PC-3 (cell line): ENCODE measurements around the gene TENT4B. TPM values are rescaled to one million over a fixed set of nuclear protein-coding genes. Genes with fewer than 3 reads are reported as not detected.

Source experiments
- ATAC-seq: fragments of 200-7000 bp; cut with Tn5 transposase; 2 replicates; pipeline ENCODE4 v1.9.1; 2020; ENCODE audit warnings: mild to moderate bottlenecking, moderate library complexity
- BruUV-seq: library from RNA; stranded (reverse); fragments of 400-500 nt; replicated peaks from 2 replicates; lab custom pipeline; 2021; lab: Mats Ljungman, UMichigan
- CTCF ChIA-PET: fragments of 300-600 bp; sonication (Branson Sonifier 250); formaldehyde crosslinking; loops from one replicate; lab custom pipeline; 2022; ENCODE audit warnings: antibody characterized with exemption; lab: Charles Lee
- POLR2A ChIA-PET: fragments of 300-600 bp; sonication (Branson Sonifier 250); formaldehyde crosslinking; loops from one replicate; lab custom pipeline; 2022; ENCODE audit warnings: antibody characterized with exemption; ENCODE audit not compliant: unreplicated experiment; lab: Charles Lee
- DNase-seq: peaks from one replicate; pipeline ENCODE4 v3.0.0-alpha.2; 2015
- H2AFZ ChIP-seq: fragments of 300-600 bp; sonication (generic); 2 replicates; pipeline ENCODE4 v1.6.0; 2016; ENCODE audit warnings: antibody characterized with exemption, low read length
- H3F3A ChIP-seq: fragments of 300-600 bp; sonication (generic); one replicate; pipeline ENCODE4 v1.6.0; 2017; ENCODE audit warnings: antibody characterized with exemption, low read length, control low read depth, mild to moderate bottlenecking; ENCODE audit not compliant: unreplicated experiment
- H3K27ac ChIP-seq: fragments of 300-600 bp; sonication (generic); 2 replicates; pipeline ENCODE4 v1.5.1; 2016; ENCODE audit warnings: mild to moderate bottlenecking, low read length
- H3K27me3 ChIP-seq: fragments of 300-600 bp; sonication (generic); 2 replicates; pipeline ENCODE4 v1.6.1; 2016; ENCODE audit warnings: low read length, mixed read lengths
- H3K36me3 ChIP-seq: fragments of 300-600 bp; sonication (generic); 2 replicates; pipeline ENCODE4 v1.6.1; 2016; ENCODE audit warnings: low read depth, mixed run types, low read length, mixed read lengths
- H3K4me1 ChIP-seq: fragments of 300-600 bp; sonication (generic); 2 replicates; pipeline ENCODE4 v1.5.1; 2016; ENCODE audit warnings: low read length; ENCODE audit not compliant: insufficient read depth
- H3K4me2 ChIP-seq: fragments of 300-600 bp; sonication (generic); 2 replicates; pipeline ENCODE4 v1.6.0; 2016; ENCODE audit warnings: low read length
- H3K4me3 ChIP-seq: fragments of 300-600 bp; sonication (generic); 2 replicates; pipeline ENCODE4 v1.5.1; 2016; ENCODE audit warnings: mild to moderate bottlenecking, low read length, mixed read lengths
- H3K79me2 ChIP-seq: fragments of 300-600 bp; sonication (generic); 2 replicates; pipeline ENCODE4 v1.6.1; 2017; ENCODE audit warnings: low read length, mixed read lengths
- H3K9ac ChIP-seq: fragments of 300-600 bp; sonication (generic); 2 replicates; pipeline ENCODE4 v1.6.0; 2016; ENCODE audit warnings: mild to moderate bottlenecking, low read length
- H3K9me2 ChIP-seq: fragments of 300-600 bp; sonication (generic); replicated peaks from 2 replicates; pipeline ENCODE4 v1.6.1; 2016; ENCODE audit warnings: mixed run types, low read length, mixed read lengths
- H3K9me3 ChIP-seq: fragments of 300-600 bp; sonication (generic); 2 replicates; pipeline ENCODE4 v1.6.1; 2016; ENCODE audit warnings: low read length, mixed read lengths
- H4K20me1 ChIP-seq: fragments of 300-600 bp; sonication (generic); 2 replicates; pipeline ENCODE4 v1.6.1; 2016; ENCODE audit warnings: low read length, mixed read lengths
- EZH2 ChIP-seq: fragments of 300-600 bp; sonication (generic); IDR thresholded peaks from one replicate; pipeline ENCODE4 v1.6.1; 2017; ENCODE audit warnings: antibody characterized with exemption, mild to moderate bottlenecking, low read length; ENCODE audit not compliant: unreplicated experiment
- EZH2phosphoT487 ChIP-seq: fragments of 300-600 bp; sonication (generic); IDR thresholded peaks from 2 replicates; pipeline ENCODE4 v1.6.1; 2018; ENCODE audit warnings: mild to moderate bottlenecking, antibody characterized with exemption, low read length, borderline replicate concordance
- intact Hi-C: fragments of 100-400 bp; cut with micrococcal nuclease; formaldehyde crosslinking; loops from 2 replicates; pipeline ENCODE4 v1.9.0; 2023
- total RNA-seq: library from RNA; depleted of rRNA; stranded (reverse); fragments of >200 nt; gene quantifications from 2 replicates; pipeline ENCODE4 v1.2.3, GENCODE V29; 2014
- TF ChIP-seq, protein P1 (sequence below): fragments of 300-600 bp; sonication (generic); conservative IDR thresholded peaks from 2 replicates; pipeline ENCODE4 v1.5.1; 2017; ENCODE audit warnings: antibody characterized with exemption, low read depth, mild to moderate bottlenecking, low read length

TENT4B gene
- total RNA-seq, 1 experiment from 2014 or later = 6.3 TPM

DNA sequence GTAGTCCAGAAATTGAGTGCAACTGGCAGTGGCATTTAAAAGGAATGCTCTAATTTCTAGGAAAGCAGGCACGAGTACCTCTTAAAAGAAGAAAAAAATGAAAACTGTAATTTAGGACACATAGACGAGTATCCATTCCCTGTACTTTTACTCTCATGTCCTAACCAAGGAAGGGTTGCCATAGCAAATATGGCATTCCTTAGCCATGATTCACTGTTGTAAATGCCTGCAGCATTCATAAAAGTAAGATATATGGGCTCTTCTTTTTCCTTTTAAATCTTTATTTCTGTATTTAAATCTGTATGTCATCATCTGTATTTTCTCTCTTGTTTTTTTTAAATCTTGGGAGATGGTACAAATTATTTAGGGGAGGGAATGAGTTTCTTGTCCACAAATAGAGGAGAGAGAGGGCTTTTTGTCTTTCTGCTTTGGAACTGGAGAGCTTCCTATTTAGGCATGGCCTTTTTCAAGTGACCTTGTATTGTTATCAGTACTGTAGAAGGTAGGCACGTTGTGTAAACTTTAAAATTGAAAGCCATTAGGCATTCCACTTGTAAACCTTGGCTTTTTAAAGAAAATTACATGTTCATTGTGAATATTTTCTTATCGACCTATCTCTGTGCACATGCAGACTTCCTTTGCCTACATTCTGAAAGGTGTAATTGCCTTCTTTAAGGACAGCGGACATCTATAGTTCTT lies 50.0 kb downstream of the TENT4B start:
- CTCF ChIA-PET = no interaction called here
- Histone ChIP-seq H3F3A (no peaks in the 10 kb centered on the region), H3K27me3 (no peaks in the 10 kb centered on the region), H2AFZ (no peak overlapping the region), H3K27ac (peak overlapping the region; percentile 75), H3K9ac (no peak overlapping the region), H3K4me2 (peak overlapping the region; percentile 79), H3K9me2 (no peaks in the 10 kb centered on the region), H3K9me3 (no peaks in the 10 kb centered on the region), H3K36me3 (no peaks in the 10 kb centered on the region), H4K20me1 (peaks cover 5% of the 10 kb centered on the region), H3K4me1 (peaks cover 47% of the 10 kb centered on the region), H3K4me3 (peak overlapping the region; percentile 42; the same call in 1 of the 2 replicates), H3K79me2 (peaks cover 61% of the 10 kb centered on the region)
- intact Hi-C loops = loop anchor here (2.0 kb wide), 1 partner anchor 48 kb away; no protein-coding TSS in a partner anchor
- ATAC-seq (peak; percentile 83), DNase-seq (peak; percentile 91)
- TF ChIP-seq EZH2phosphoT487 (no peak), EZH2 (no peak)
- TF ChIP-seq, protein P1, sequence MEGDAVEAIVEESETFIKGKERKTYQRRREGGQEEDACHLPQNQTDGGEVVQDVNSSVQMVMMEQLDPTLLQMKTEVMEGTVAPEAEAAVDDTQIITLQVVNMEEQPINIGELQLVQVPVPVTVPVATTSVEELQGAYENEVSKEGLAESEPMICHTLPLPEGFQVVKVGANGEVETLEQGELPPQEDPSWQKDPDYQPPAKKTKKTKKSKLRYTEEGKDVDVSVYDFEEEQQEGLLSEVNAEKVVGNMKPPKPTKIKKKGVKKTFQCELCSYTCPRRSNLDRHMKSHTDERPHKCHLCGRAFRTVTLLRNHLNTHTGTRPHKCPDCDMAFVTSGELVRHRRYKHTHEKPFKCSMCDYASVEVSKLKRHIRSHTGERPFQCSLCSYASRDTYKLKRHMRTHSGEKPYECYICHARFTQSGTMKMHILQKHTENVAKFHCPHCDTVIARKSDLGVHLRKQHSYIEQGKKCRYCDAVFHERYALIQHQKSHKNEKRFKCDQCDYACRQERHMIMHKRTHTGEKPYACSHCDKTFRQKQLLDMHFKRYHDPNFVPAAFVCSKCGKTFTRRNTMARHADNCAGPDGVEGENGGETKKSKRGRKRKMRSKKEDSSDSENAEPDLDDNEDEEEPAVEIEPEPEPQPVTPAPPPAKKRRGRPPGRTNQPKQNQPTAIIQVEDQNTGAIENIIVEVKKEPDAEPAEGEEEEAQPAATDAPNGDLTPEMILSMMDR = no peak
- TSS peak; percentile 92 for BruUV-seq
- POLR2A ChIA-PET = no interaction called here

GRCh38 chr16:50203681-50204080 lies 50.6 kb downstream of the TENT4B start:
- peaks cover 51% of the 10 kb centered on the region for H3K4me1 ChIP-seq
- ATAC-seq = no peak
- no peak overlapping the region for H3K4me3 ChIP-seq
- no peak for TF ChIP-seq EZH2
- no peak for TF ChIP-seq EZH2phosphoT487
- TF ChIP-seq, protein P1 = no peak
- H3K27me3 ChIP-seq = no peaks in the 10 kb centered on the region
- no peak overlapping the region for H3K9ac ChIP-seq
- POLR2A ChIA-PET = no interaction called here
- DNase-seq = no peak
- intact Hi-C loops = loop anchor here (2.0 kb wide), 1 partner anchor 49 kb away; no protein-coding TSS in a partner anchor
- peak overlapping the region; percentile 75 for H3K27ac ChIP-seq
- H3K4me2 ChIP-seq = peak overlapping the region; percentile 79
- H3K36me3 ChIP-seq = no peaks in the 10 kb centered on the region
- H2AFZ ChIP-seq = no peak overlapping the region
- BruUV-seq = no TSS peak
- H3K9me2 ChIP-seq = no peaks in the 10 kb centered on the region
- CTCF ChIA-PET = no interaction called here
- H3K79me2 ChIP-seq = peaks cover 65% of the 10 kb centered on the region
- no peaks in the 10 kb centered on the region for H3F3A ChIP-seq
- H3K9me3 ChIP-seq = no peaks in the 10 kb centered on the region
- H4K20me1 ChIP-seq = peaks cover 10% of the 10 kb centered on the region
